GM12878 (cell line): ENCODE measurements around the gene GALNS. TPM values are rescaled to one million over a fixed set of nuclear protein-coding genes. Genes with fewer than 3 reads are reported as not detected.

Experiments used
- ATAC-seq: fragments of 200-7000 bp; cut with Tn5 transposase; 3 replicates; pipeline ENCODE4 v1.9.1; 2020; ENCODE audit warnings: mild to moderate bottlenecking, moderate library complexity
- BruUV-seq: library from RNA; stranded (reverse); fragments of 400-500 nt; replicated peaks from 2 replicates; lab custom pipeline; 2021; lab: Mats Ljungman, UMichigan
- CTCF ChIA-PET: fragments of 300-600 bp; sonication (Branson Sonifier 250); formaldehyde crosslinking; extraction: SDS; loops from one replicate; lab custom pipeline; 2021; ENCODE audit warnings: inconsistent platforms; lab: Yijun Ruan, JAX
- POLR2A ChIA-PET: fragments of 350-600 bp; formaldehyde crosslinking; extraction: SDS; loops from one replicate; lab custom pipeline; 2021; ENCODE audit warnings: inconsistent platforms; lab: Charles Lee
- RAD21 ChIA-PET: fragments of 300-600 bp; sonication (Branson Sonifier 250); formaldehyde crosslinking; loops from one replicate; lab custom pipeline; 2023; ENCODE audit warnings: antibody characterized with exemption; ENCODE audit not compliant: unreplicated experiment; lab: Charles Lee
- SMC1A ChIA-PET: fragments of 300-600 bp; sonication (Branson Sonifier 250); formaldehyde crosslinking; loops from one replicate; lab custom pipeline; 2023; ENCODE audit not compliant: unreplicated experiment, uncharacterized antibody; lab: Charles Lee
- DNase-seq: peaks from one replicate; pipeline ENCODE4 v3.0.0-alpha.2; 2011; ENCODE audit warnings: low read depth, low spot score
- FAIRE-seq: peaks from 3 replicates; lab custom pipeline; 2011; peaks lifted over from hg19 to GRCh38; lab: Jason Lieb, UNC
- H2AFZ ChIP-seq: 2 replicates; pipeline ENCODE4 v1.6.0; 2011; ENCODE audit warnings: low read depth, low read length, control low read depth; ENCODE audit not compliant: control insufficient read depth
- H3K27ac ChIP-seq: 2 replicates; pipeline ENCODE4 v1.5.1; 2011; ENCODE audit warnings: control low read depth; ENCODE audit not compliant: control insufficient read depth, insufficient read depth
- H3K27me3 ChIP-seq, 2 experiments: replicated peaks in 1 of 2; 2 replicates each; pipeline versions ENCODE4 v1.6.0 to v1.6.1; 2011; ENCODE audit warnings: low read length in 1 of 2; ENCODE audit not compliant: control insufficient read depth in 2 of 2, insufficient read depth in 2 of 2
- H3K36me3 ChIP-seq, 2 experiments: 2 replicates each; pipeline ENCODE4 v1.5.1; 2011; ENCODE audit warnings: low read length in 1 of 2; ENCODE audit not compliant: control insufficient read depth in 2 of 2, insufficient read depth in 2 of 2
- H3K4me1 ChIP-seq: 2 replicates; pipeline ENCODE4 v1.6.1; 2011; ENCODE audit warnings: mild to moderate bottlenecking, low read length, moderate library complexity, mixed read lengths; ENCODE audit not compliant: control insufficient read depth, insufficient read depth
- H3K4me2 ChIP-seq: 2 replicates; pipeline ENCODE4 v1.6.0; 2011; ENCODE audit warnings: control low read depth; ENCODE audit not compliant: control insufficient read depth, insufficient read depth
- H3K4me3 ChIP-seq: fragments of 200-600 bp; sonication (generic); 2 replicates; pipeline ENCODE4 v1.5.1; 2016
- H3K79me2 ChIP-seq: 2 replicates; pipeline ENCODE4 v1.6.0; 2011; ENCODE audit warnings: low read length; ENCODE audit not compliant: control insufficient read depth, insufficient read depth
- H3K9ac ChIP-seq: 2 replicates; pipeline ENCODE4 v1.8.0; 2011; ENCODE audit warnings: low read length, control low read depth, mixed read lengths; ENCODE audit not compliant: control insufficient read depth, insufficient read depth
- H3K9me3 ChIP-seq: replicated peaks from 3 replicates; pipeline ENCODE4 v1.5.1; 2011; ENCODE audit warnings: mild to moderate bottlenecking, low read length; ENCODE audit not compliant: control insufficient read depth, insufficient read depth
- H4K20me1 ChIP-seq: 2 replicates; pipeline ENCODE4 v1.6.0; 2011; ENCODE audit not compliant: control insufficient read depth, insufficient read depth
- CBFB ChIP-seq: IDR thresholded peaks from 2 replicates; pipeline ENCODE4 v1.6.1; 2016; ENCODE audit warnings: antibody characterized with exemption, low read depth
- CTCF ChIP-seq, 3 experiments: IDR thresholded peaks in 2 of 3; conservative IDR thresholded peaks in 1 of 3; 2 replicates each; pipeline ENCODE4 v1.5.1; 2011; ENCODE audit warnings: low read depth in 3 of 3, low read length in 3 of 3, mild to moderate bottlenecking in 3 of 3, control low read depth in 2 of 3, moderate library complexity in 2 of 3, inconsistent platforms in 1 of 3, mixed read lengths in 1 of 3; ENCODE audit not compliant: control insufficient read depth in 2 of 3, insufficient read depth in 1 of 3; ENCODE audit errors: extremely low read depth in 1 of 3
- E4F1 ChIP-seq: fragments of 450-650 bp; IDR thresholded peaks from 2 replicates; pipeline ENCODE4 v1.6.1; 2018; ENCODE audit warnings: borderline replicate concordance, mild to moderate bottlenecking; ENCODE audit not compliant: partially characterized antibody
- JUND ChIP-seq: IDR thresholded peaks from 2 replicates; pipeline ENCODE4 v1.6.1; 2012; ENCODE audit warnings: low read depth, mild to moderate bottlenecking, low read length, improper control_type of control experiment, moderate library complexity
- KAT2A ChIP-seq: conservative IDR thresholded peaks from 2 replicates; pipeline ENCODE4 v1.6.1; 2011; ENCODE audit warnings: low read depth, low read length; ENCODE audit not compliant: control insufficient read depth
- KLF5 ChIP-seq: fragments of 450-650 bp; IDR thresholded peaks from 2 replicates; pipeline ENCODE4 v1.6.1; 2014; ENCODE audit warnings: mild to moderate bottlenecking; ENCODE audit not compliant: partially characterized antibody
- MEF2B ChIP-seq: fragments of 450-650 bp; IDR thresholded peaks from 2 replicates; pipeline ENCODE4 v1.6.1; 2018; ENCODE audit warnings: mild to moderate bottlenecking, moderate library complexity; ENCODE audit not compliant: partially characterized antibody, poor library complexity, severe bottlenecking
- NR2F1 ChIP-seq: fragments of 450-650 bp; conservative IDR thresholded peaks from 2 replicates; pipeline ENCODE4 v1.6.1; 2017; ENCODE audit warnings: mild to moderate bottlenecking
- SMAD1 ChIP-seq: fragments of 450-650 bp; IDR thresholded peaks from 2 replicates; pipeline ENCODE4 v1.6.1; 2018; ENCODE audit warnings: mild to moderate bottlenecking, low read depth; ENCODE audit not compliant: partially characterized antibody
- STAT3 ChIP-seq: IDR thresholded peaks from 2 replicates; pipeline ENCODE4 v1.6.1; 2011; ENCODE audit warnings: low read depth, low read length, improper control_type of control experiment
- SUPT20H ChIP-seq: IDR thresholded peaks from 2 replicates; pipeline ENCODE4 v1.6.1; 2011; ENCODE audit warnings: low read depth, mild to moderate bottlenecking, low read length, moderate library complexity, borderline replicate concordance; ENCODE audit not compliant: control insufficient read depth
- ZBTB40 ChIP-seq: fragments of 450-650 bp; IDR thresholded peaks from 2 replicates; pipeline ENCODE4 v1.6.1; 2016; ENCODE audit warnings: mild to moderate bottlenecking, moderate library complexity, borderline replicate concordance
- ZSCAN29 ChIP-seq: fragments of 450-650 bp; IDR thresholded peaks from 2 replicates; pipeline ENCODE4 v1.6.1; 2017; ENCODE audit warnings: mild to moderate bottlenecking, moderate library complexity
- WGBS: methylation state at CpG from one replicate; pipeline ENCODE4 v1.1.6; 2016; ENCODE audit warnings: low lambda C conversion rate; ENCODE audit not compliant: insufficient replicate concordance, insufficient coverage; ENCODE audit errors: missing lambda C conversion rate; 5-methylcytosine and 5-hydroxymethylcytosine counted together
- in situ Hi-C: fragments of 300-500 bp; cut with MboI; formaldehyde crosslinking; loops from 9 replicates; pipeline ENCODE4 v1.14.3; 2018; ENCODE audit warnings: mixed read lengths
- intact Hi-C: fragments of 100-400 bp; cut with micrococcal nuclease; formaldehyde crosslinking; loops from one replicate; pipeline ENCODE4 v1.14.2; 2022; ENCODE audit not compliant: unreplicated experiment
- polyA plus RNA-seq, 11 experiments: library from polyadenylated mRNA; depleted of rRNA in 4 of 11; unstranded in 6 of 11; stranded (reverse) in 5 of 11; fragments of >200 nt; fragmentation: Nextera tagmentation in 4 of 11; fragmentation: Illumina TruSeq in 1 of 11; extraction: Ambion mirVana in 4 of 11; extraction: Trizol in 1 of 11; gene quantifications; 1 replicate in 1 of 11; 2 replicates in 10 of 11; pipeline versions ENCODE4 v1.2.1 to v1.2.3, GENCODE V29; 2011 to 2016; ENCODE audit warnings: inconsistent platforms in 2 of 11, missing spikeins in 2 of 11, low read depth in 1 of 11
- total RNA-seq, 4 experiments: library from RNA; depleted of rRNA in 3 of 4; stranded (reverse); fragments of >200 nt in 3 of 4; fragmentation: Illumina TruSeq in 1 of 4; extraction: Trizol in 1 of 4; gene quantifications; 2 replicates each; pipeline versions ENCODE4 v1.2.1 to v1.2.3, GENCODE V29; 2013 to 2021

Gene GALNS
- total and polyA plus RNA-seq, 10 of the 15 experiments (the other 5 are each of a cell fraction or from before 2014, with no cell fraction given): 0.37 to 12.4 (median 5.3) TPM

- TF ChIP-seq ZBTB40 (no peak), MEF2B (no peak), KAT2A (no peak)
Measured at GRCh38 chr16:88892065-88892464, 35.3 kb upstream of the GALNS start (continued).

GRCh38 chr16:88891083-88891482 lies 34.3 kb upstream of the GALNS start:
- DNase-seq (no peak), FAIRE-seq (no peak), ATAC-seq (no peak)
- CTCF ChIA-PET: no interaction called here
- H3K9ac ChIP-seq: no peak overlapping the region
- H3K27me3 ChIP-seq: no peaks in the 10 kb centered on the region
- no peaks in the 10 kb centered on the region for H3K9me3 ChIP-seq
- H4K20me1 ChIP-seq: no peaks in the 10 kb centered on the region
- H2AFZ ChIP-seq: no peak overlapping the region
- H3K4me3 ChIP-seq: no peak overlapping the region
- peaks cover 1 to 4% of the 10 kb centered on the region in 2 experiments; a peak in 3 of 4 replicates for H3K36me3 ChIP-seq
- in situ Hi-C loops: no loop called here
- no peaks in the 10 kb centered on the region for H3K4me1 ChIP-seq
- SMC1A ChIA-PET: no interaction called here
- no peak for TF ChIP-seq KLF5
- TF ChIP-seq CBFB: no peak
- TF ChIP-seq NR2F1: no peak
- TF ChIP-seq SUPT20H: no peak
- no peak for TF ChIP-seq JUND
- TF ChIP-seq SMAD1: no peak
- no peak for TF ChIP-seq STAT3
- no peak for TF ChIP-seq E4F1
- no peak for TF ChIP-seq CTCF (IDR thresholded peaks at IDR 0.05 in 2 of 3, conservative IDR thresholded peaks at IDR 0.05 in 1 of 3; ENCODE audit: control insufficient read depth in 2 of 3, extremely low read depth in 1 of 3, insufficient read depth in 1 of 3, low read depth in 3 of 3, low read length in 3 of 3)
- TF ChIP-seq ZSCAN29: no peak
- 92% methylated on average over 15 of the region's 16 CpGs for WGBS
- intact Hi-C loops: no loop called here
- H3K4me2 ChIP-seq: no peak overlapping the region
- no peak overlapping the region for H3K27ac ChIP-seq
- POLR2A ChIA-PET: no interaction called here
- H3K79me2 ChIP-seq: no peaks in the 10 kb centered on the region
- RAD21 ChIA-PET: no interaction called here
- BruUV-seq: no TSS peak
